ENCODE measurements around the gene KCNQ4. TPM values are rescaled to one million over a fixed set of nuclear protein-coding genes. Genes with fewer than 3 reads are reported as not detected.

Gene KCNQ4
- total RNA-seq, 6 experiments from 2014 or later = 0.05 TPM; not detected in 5

DNA sequence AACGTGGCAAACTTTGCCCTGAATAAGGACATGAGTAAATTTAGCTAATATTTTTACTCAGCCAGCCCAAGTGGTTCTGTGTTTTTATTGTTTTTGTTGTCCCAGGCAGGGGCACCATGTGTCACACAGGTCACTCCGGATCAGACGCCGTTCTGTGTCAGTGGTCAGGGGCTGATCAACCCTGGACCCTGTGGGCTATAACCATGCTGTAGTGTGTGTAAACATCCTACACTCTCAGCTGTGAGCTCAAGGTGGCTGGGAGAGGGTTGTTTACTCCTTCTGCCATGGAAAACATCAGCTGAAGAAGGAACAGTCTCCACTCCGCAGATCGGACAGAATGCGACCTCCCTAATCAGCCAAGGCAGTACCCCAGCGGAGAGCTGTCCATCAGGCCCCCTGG, 26.5 kb upstream of the KCNQ4 start:
- Mint-ChIP-seq H3K27me3 (ENCODE audit: insufficient read depth) (peaks cover 2% of the 10 kb centered on the region; the same call in 1 of the 2 replicates), H3K4me1 (ENCODE audit: low read depth) (peaks cover 19% of the 10 kb centered on the region), H3K36me3 (ENCODE audit: low read depth) (peaks cover 40% of the 10 kb centered on the region), H3K4me3 (no peak overlapping the region), H3K27ac (no peak overlapping the region), H3K9me3 (no peaks in the 10 kb centered on the region)
- TF ChIP-seq, protein P1, sequence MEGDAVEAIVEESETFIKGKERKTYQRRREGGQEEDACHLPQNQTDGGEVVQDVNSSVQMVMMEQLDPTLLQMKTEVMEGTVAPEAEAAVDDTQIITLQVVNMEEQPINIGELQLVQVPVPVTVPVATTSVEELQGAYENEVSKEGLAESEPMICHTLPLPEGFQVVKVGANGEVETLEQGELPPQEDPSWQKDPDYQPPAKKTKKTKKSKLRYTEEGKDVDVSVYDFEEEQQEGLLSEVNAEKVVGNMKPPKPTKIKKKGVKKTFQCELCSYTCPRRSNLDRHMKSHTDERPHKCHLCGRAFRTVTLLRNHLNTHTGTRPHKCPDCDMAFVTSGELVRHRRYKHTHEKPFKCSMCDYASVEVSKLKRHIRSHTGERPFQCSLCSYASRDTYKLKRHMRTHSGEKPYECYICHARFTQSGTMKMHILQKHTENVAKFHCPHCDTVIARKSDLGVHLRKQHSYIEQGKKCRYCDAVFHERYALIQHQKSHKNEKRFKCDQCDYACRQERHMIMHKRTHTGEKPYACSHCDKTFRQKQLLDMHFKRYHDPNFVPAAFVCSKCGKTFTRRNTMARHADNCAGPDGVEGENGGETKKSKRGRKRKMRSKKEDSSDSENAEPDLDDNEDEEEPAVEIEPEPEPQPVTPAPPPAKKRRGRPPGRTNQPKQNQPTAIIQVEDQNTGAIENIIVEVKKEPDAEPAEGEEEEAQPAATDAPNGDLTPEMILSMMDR (IDR thresholded peaks at IDR 0.05) = no peak
- no peak for DNase-seq

DNA sequence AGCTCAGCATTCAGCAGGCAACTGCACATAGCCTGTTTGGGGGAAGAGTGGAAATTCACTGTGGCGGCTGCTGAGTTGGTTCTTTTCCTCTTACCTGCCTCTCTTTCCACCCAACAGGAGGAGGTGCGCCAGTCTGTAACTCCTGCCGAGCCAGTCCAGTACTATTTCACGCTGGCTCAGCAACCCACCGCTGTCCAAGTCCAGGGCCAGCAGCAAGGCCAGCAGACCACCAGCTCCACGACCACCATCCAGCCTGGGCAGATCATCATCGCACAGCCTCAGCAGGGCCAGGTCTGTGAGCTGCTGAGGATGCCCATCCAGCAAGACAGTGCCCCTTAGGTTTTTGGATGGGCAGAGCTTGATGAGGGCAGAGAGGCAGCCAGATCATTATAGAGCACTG, 25.6 kb upstream of the KCNQ4 start:
- peaks cover 2% of the 10 kb centered on the region; the same call in 1 of the 2 replicates for H3K27me3 Mint-ChIP-seq (ENCODE audit: insufficient read depth)
- H3K4me1 Mint-ChIP-seq (ENCODE audit: low read depth) = peaks cover 18% of the 10 kb centered on the region
- no peak for DNase-seq
- TF ChIP-seq, protein P1 (IDR thresholded peaks at IDR 0.05) = no peak
- no peak overlapping the region for H3K4me3 Mint-ChIP-seq
- H3K36me3 Mint-ChIP-seq (ENCODE audit: low read depth) = peaks cover 37% of the 10 kb centered on the region
- no peaks in the 10 kb centered on the region for H3K9me3 Mint-ChIP-seq
- no peak overlapping the region for H3K27ac Mint-ChIP-seq

DNA sequence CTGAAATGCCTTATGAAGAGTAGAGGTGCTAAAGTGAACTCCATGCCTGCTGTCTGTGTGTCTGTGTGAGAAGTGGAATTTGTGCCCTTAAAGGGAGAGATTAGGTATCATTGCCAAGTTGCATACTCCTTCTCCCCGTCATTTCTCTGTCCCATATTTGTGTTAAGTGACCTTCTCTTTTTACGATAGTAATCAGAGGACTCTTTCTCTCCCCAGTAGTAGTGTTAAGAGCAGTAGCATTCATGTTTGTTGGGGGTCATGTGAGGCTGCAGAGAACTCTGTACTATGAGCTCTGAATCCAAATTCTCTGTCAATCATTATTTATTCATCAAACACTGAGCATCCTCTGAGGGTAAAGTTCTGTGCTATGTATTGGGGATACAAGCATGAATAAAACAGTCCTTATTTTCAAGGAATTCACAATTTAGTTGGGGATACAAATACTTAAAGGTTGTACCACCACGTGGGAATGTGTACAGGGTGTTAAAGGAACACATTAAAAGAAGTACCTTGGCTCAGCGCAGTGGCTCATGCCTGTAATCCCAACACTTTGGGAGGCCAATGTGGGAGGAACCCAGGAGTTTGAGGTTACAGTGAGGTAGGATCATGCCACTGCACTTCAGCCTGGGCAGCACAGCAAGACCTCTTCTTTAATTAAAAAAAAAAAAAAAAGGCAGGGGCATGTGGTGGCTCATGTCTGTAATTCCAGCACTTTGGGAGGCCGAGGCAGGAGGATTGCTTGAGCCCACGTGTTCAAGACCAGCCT, 24.8 kb upstream of the KCNQ4 start:
- no peaks in the 10 kb centered on the region for H3K9me3 Mint-ChIP-seq
- peaks cover 30% of the 10 kb centered on the region for H3K36me3 Mint-ChIP-seq (ENCODE audit: low read depth)
- H3K27ac Mint-ChIP-seq = no peak overlapping the region
- peaks cover 18% of the 10 kb centered on the region for H3K4me1 Mint-ChIP-seq (ENCODE audit: low read depth)
- H3K4me3 Mint-ChIP-seq = no peak overlapping the region
- DNase-seq = no peak
- H3K27me3 Mint-ChIP-seq (ENCODE audit: insufficient read depth) = peaks cover 2% of the 10 kb centered on the region; the same call in 1 of the 2 replicates
- TF ChIP-seq, protein P1 (IDR thresholded peaks at IDR 0.05) = no peak

DNA sequence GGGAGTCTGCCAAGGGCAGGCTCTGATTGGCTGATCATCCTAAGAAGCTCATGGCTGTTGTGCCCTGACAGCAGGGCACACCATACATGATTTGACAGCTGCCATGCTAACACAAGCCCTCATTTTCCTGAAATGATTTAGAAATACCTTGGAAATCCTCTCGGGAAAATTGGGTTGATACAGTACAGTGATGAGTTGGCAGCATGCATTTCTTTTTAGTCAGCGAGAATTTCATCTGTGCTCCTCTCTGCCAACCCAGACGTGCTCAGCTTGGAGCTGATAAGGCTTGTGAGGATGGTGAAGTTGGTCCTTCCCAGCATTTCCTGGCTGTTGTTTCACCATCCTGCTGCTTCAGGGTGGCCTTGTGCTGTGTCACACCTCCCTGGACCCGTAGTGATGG, 22.6 kb upstream of the KCNQ4 start:
- peaks cover 27% of the 10 kb centered on the region for H3K36me3 Mint-ChIP-seq (ENCODE audit: low read depth)
- peak; percentile 23 for DNase-seq
- H3K27ac Mint-ChIP-seq = no peak overlapping the region
- H3K9me3 Mint-ChIP-seq = no peaks in the 10 kb centered on the region
- TF ChIP-seq, protein P1 (IDR thresholded peaks at IDR 0.05) = no peak
- H3K4me3 Mint-ChIP-seq = no peak overlapping the region
- no peaks in the 10 kb centered on the region; the same call in 1 of the 2 replicates for H3K27me3 Mint-ChIP-seq (ENCODE audit: insufficient read depth)
- H3K4me1 Mint-ChIP-seq (ENCODE audit: low read depth) = peaks cover 18% of the 10 kb centered on the region

DNA sequence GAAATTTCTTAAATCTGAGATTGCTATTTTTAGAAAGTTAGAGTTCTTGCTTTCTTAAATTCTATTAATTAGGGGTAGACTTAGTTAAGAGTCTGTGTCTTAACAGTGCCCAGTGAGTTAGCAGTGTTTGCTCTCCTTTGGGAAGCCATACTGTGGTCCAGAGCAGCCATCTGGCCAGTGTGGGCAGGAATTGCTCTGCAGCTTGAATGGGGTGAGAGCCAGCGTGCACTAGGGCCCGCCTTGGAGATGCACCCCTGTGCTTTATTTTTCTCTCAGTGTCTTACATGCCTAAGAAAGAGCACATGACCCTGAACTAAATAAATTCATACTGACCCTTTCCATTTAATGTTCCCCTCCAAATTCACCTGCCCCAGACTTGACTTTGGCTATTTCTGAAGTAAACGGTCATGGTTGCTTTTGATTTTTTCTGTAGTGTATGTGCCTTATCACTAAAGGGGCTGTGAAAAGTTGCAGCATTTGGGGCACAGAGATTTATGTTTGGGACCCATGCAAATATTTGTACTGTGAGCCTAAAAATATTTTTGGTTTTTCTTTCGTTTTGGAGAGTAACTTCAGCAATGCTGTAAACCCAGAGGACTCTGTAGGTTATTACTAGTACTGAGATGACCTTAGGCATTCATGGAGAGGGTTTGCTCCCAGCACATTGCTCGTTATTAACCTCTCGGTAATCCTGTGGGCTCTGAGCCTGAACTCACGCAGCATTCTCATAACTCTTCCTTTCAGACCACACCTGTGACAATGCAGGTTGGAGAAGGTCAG, 21.3 kb upstream of the KCNQ4 start:
- Mint-ChIP-seq H3K27me3 (ENCODE audit: insufficient read depth) (no peaks in the 10 kb centered on the region; the same call in 1 of the 2 replicates), H3K36me3 (ENCODE audit: low read depth) (peaks cover 30% of the 10 kb centered on the region), H3K4me1 (ENCODE audit: low read depth) (peaks cover 24% of the 10 kb centered on the region), H3K9me3 (no peaks in the 10 kb centered on the region), H3K27ac (no peak overlapping the region), H3K4me3 (no peak overlapping the region)
- no peak for DNase-seq
- TF ChIP-seq, protein P1 (IDR thresholded peaks at IDR 0.05) = no peak
